ENCODE measurements around the gene APBB1.
A peak's percentile ranks its signal among the peaks of the same experiment; 100 is the strongest.
"Not testable (repeated sequence)": the region's sequence is repeated elsewhere in the genome, so short reads cannot be mapped to it uniquely, and the experiment has no call there.

The APBB1 gene

DNA sequence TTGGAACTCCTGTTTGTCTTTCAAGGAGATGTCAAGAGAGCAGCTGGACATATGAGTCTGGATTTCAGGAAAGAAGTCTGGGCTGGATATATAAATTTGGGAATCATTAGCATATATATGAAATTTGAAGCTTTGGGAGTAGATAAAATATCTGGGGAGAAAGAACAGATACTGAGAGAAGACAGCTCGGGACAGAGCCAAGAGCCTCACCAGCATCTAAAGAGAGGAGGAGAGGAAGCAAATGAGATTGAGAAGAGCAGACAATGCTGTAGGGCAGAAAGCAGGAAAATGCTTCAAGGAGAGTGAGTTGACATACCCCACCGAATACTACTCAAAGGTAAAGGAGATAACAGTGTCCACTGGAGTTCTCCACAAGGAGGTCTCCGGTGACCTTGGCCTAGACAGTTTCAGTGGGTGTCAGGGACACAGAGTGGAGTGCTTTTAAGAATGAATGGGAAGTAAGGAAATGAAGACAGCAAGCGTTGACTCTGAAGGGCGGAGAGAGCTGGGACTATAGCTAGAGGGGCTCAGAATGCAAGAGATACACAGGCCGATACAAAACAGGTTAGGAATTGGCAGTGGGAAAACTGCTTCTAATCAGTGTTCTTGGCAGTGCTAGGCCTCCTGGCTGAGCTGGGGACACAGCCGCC is 862 bp downstream of the APBB1 start:
- no peak for DNase-seq (ENCODE audit: low spot score)

DNA sequence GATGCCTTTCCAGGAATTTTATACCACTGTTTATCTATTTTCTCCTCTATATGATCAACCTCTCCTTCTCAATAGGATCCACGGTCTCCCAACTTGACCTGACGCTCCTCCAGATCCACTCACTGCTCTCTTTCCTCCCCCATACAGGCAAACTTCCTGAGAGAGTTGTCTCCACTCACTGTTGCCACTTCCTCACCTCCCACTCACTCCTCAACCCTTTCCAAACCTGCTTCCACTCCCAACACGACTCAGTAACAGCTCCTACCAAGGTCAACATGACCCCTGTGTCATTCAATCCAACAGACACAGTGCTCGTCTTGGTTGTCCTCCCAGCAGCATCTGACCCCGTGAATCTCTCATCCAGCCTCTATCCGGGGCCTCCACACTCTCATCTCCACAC is 3.1 kb downstream of the APBB1 start:
- DNase-seq (ENCODE audit: low spot score) = no peak

DNA sequence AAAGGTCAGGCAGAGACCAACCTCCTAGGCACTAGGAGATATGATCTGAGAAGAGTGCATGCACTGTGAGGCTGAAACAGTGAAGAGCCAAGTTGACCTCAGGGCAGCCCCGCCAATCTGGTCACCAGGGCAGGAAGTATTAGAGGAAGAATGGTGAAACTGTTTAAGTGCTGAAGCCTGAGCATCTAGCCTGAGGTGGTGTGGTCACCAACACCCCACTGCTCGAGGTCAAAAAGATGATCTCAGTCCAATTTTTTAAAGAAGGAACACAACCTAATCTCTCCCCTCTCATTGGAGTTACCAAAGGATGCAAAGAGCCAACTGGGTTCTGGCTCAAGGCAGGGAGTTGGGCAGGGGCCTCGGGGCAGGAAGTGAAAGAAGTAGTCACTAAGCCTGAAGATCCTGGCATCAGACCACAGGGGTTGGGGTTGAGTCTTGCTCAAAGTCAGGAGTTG is 4.0 kb downstream of the APBB1 start:
- DNase-seq (ENCODE audit: low spot score) = no peak

DNA sequence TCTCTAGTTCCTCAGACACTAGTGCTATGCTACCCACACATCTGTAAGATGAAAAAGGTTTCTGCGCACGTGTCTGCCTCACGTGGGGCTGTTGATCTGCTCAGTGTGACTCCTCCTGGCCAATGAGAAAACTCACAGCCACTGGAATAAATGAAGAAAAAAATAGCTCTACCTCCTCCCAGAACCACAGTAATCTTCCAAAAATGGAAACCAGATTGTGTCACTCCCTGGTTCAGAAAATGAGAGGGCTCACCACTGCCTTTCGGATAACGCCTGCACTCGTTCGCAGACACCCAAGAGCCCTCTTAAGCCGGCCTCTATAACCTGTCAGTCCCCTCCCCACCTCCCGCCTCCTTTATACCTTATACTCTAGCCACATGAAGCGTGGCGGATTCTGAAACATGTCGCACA is 5.1 kb downstream of the APBB1 start:
- no peak for DNase-seq (ENCODE audit: low spot score)

DNA sequence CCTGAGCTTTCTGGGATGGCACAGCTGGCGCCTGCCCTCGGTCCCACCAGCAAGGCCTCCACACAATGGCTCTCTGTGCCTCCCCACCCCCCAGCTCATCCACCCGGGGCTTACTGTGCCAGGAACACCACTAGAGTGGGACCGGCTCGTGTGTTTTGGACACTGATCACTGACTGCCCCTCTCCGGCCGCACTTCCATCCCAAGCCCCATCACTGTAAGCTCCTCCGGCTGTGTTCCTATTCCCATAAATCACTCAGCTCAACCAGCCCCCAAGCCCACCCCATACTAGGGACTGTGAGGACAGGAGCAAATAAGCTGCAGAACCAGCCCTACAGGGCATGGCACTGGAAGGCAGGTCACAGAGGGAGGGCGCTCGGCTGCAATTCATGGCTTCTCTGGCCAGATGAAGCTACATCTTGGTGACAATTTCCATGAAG is 7.3 kb downstream of the APBB1 start:
- peak; percentile 94 for DNase-seq (ENCODE audit: low spot score)

- DNase-seq (ENCODE audit: low spot score) = no peak
Observed at GRCh38 chr11:6410695-6411430, 8.0 kb downstream of the APBB1 start.

GRCh38 chr11:6406370-6406769 is 12.5 kb downstream of the APBB1 start:
- DNase-seq (ENCODE audit: low spot score) = no peak

- no peak for DNase-seq (ENCODE audit: low spot score)
Observed at GRCh38 chr11:6405846-6406245, 13.0 kb downstream of the APBB1 start.

DNA sequence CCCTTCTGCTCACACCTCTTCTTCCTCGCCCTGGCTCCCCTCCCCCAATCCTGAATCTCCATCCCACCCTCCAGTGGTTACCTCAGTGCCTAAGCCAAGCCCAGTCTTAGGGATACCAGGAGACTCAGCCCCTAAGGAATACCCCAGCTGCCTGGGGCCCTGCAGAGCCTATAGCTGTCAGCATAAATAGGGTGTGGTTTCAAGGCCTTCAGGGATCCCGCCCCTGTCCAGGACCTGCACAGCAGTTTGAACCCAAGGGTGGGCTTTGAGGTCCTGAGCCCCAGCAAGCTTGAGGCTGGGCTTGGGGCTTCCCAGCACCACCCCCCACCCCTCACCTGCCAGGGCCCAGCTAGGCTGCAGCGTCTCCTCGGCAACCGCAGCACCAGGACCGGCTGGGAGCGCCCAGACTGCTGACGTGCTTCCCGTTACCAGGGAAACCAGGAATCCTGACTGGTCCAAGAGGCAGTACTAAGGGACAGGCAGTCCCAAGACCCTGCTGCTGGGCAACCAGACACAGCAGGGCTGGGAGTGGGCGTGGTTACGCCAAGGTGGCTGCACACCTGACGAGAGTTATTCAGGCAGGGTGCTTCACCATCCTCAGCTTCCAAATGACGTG is 13.7 kb downstream of the APBB1 start:
- DNase-seq (ENCODE audit: low spot score) = peak; percentile 73

DNA sequence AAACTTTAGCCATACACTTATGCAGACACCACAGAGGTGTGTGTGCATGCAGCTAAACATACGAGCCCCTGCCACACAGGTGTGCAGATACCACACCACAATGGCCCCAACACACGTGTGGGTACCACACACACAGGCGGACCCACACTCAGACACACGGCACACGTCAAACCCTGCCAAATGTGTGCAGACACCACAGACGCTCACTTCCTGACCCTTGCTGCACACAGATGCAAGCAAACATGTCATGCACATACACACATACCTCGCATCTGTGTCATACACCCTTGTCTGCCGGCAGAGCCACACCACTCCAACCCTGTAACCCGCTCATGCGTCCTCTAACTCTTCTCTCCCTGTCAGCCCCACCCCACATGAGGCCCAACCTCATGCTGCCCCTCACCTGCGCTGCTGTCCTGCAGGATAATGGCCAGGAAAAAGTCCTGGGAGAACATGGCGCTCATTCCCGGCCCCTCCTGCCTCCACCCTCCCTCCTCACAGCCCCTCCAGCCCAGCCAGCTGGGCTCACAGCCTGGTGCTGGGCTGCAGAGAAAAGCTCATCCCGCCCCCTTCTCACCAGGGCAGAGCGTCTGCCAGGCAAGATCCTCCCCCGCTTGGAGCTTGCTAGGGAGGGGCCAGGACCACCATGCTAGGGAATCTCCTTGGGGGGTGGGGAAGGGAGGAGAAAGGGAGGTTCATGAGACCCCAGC is 14.4 kb downstream of the APBB1 start:
- no peak for DNase-seq (ENCODE audit: low spot score)

DNA sequence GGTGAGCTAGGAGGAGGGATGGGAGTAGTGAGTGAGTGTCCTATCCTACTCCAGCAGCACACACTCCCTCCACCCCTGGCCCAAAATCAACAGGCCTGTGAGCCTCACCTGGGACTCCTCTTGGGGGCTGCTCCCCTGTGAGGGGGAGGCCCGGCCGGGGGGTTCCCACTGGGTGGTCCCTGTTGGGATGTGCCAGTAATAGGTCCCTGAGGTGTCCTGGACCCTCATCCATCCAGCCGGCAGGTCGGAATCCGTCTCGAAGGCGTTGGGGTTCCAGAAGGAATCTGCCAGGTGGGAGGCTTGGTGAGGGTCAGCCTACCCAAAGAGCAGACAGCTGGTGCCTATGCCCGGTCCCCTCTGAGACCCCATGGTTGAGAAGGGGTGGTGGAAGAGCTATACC is 15.4 kb downstream of the APBB1 start:
- DNase-seq (ENCODE audit: low spot score) = no peak

DNA sequence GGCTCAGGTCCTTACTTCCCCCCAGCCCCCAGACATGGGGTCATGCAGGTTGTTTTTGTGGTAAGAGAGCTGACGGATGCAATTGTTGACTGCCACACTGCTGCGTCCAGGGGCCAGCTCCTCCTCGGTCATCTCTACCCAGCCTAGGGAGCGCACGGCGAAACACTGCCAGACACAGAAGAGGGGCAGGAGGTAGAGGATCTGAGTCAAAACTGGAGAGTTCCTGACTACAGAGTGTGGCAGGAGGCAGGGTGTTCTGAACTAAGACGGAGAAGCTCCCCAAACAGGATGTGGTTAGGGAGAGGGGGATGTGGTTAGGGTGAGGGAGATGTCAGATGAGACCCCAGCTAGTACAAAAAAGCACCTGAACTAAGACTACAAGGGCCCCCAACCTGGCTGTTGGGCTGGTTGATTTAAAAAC is 16.3 kb downstream of the APBB1 start:
- no peak for DNase-seq (ENCODE audit: low spot score)

GRCh38 chr11:6402061-6402470 is 16.8 kb downstream of the APBB1 start:
- no peak for DNase-seq (ENCODE audit: low spot score)

- DNase-seq (ENCODE audit: low spot score) = no peak
Observed at GRCh38 chr11:6401464-6401863, 17.4 kb downstream of the APBB1 start.

- DNase-seq (ENCODE audit: low spot score) = peak; percentile 68
Observed at GRCh38 chr11:6400431-6401345, 18.2 kb downstream of the APBB1 start.

- no peak for DNase-seq (ENCODE audit: low spot score)
Observed at GRCh38 chr11:6397636-6398035, 21.3 kb downstream of the APBB1 start.

DNA sequence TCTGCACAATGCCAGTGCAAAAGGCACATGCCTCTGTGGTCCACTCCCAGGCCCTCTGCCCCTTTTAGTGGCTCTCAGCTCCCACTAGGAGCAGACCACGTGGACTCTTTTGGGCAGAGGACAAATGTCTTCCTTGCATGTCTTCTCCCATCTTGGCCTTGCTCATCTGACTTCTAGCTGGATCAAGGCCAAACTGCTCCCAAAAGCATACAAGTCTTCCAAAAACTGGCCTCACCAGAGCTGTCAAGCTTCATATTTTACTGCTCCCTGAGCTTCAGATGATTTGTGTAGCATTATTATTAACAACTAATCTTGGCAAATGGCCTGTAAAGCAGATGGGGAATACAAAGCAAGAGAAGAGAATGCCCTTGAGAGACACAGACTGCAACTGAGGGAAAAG is 21.7 kb downstream of the APBB1 start:
- DNase-seq (ENCODE audit: low spot score) = no peak

DNA sequence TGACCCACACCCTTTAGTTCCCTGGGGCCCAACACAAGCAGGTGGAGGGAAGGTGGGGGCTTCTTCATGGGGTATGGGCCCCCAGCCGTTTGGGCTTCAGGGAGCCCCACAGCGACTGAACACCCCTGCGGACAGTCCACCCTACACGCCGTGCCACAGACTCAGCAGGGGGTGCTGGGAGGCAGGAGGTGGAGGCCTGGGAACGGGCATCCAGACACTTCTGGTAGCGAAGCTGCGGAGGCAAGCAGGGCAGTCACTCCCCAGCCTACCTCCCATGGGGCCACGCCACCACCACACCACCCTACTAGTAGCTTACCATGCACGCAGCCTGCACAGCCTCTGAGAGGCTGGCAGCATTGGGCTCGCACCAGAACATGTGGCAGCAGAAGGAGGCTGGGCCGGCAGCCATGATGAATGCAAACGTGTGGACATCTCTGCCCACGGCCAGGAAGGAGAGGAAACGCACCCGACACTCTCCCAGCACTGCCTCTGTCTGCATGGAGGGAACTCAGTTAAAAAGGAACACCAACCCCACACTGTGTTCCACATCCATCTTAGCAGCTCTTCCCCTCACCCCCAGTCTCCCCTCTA is 23.3 kb downstream of the APBB1 start:
- DNase-seq (ENCODE audit: low spot score) = no peak

DNA sequence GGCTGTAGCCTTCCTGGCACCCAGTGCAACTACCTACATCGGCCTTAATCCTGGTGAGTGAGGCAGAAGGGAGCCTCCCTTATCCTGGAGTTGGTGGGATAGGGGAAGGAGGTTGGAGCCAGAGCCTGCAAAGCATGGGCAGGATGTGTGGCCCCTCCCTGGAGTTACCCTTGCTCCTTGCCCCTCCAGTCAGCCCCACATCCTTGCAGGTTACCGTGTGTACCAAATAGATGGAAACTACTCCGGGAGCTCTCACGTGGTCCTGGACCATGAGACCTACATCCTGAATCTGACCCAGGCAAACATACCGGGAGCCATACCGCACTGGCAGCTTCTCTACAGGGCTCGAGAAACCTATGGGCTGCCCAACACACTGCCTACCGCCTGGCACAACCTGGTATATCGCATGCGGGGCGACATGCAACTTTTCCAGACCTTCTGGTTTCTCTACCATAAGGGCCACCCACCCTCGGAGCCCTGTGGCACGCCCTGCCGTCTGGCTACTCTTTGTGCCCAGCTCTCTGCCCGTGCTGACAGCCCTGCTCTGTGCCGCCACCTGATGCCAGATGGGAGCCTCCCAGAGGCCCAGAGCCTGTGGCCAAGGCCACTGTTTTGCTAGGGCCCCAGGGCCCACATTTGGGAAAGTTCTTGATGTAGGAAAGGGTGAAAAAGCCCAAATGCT is 24.8 kb downstream of the APBB1 start:
- no peak for DNase-seq (ENCODE audit: low spot score)

- not testable (repeated sequence) for DNase-seq (ENCODE audit: low spot score)
Observed at GRCh38 chr11:6392251-6392650, 26.6 kb downstream of the APBB1 start.

Measured in pons (tissue), 1 donor.